ENCODE results near the gene METTL25.

Gene METTL25

GRCh38 chr12:82474798-82475184 is 116.5 kb downstream of the METTL25 start:
- no peaks in the 10 kb centered on the region for H3K9me3 ChIP-seq (ENCODE audit: control insufficient read depth, low read length)
- no peak overlapping the region for H3K18ac ChIP-seq (ENCODE audit: low read depth in 1 of 2, low read length in 2 of 2)
- no peaks in the 10 kb centered on the region for H3K27me3 ChIP-seq (ENCODE audit: control insufficient read depth in 1 of 2, insufficient read depth in 1 of 2, low read length in 2 of 2)
- no peak overlapping the region for H2BK5ac ChIP-seq (ENCODE audit: low read depth, low read length, poor library complexity, severe bottlenecking)
- H3K4ac ChIP-seq (ENCODE audit: low read depth in 1 of 2, low read length in 2 of 2) = no peak overlapping the region
- no peak overlapping the region for H2AK5ac ChIP-seq (ENCODE audit: low read length, severe bottlenecking)
- no peak overlapping the region for H3K4me2 ChIP-seq (ENCODE audit: low read length, poor library complexity, severe bottlenecking)
- no peaks in the 10 kb centered on the region for H3K4me1 ChIP-seq (ENCODE audit: control insufficient read depth, insufficient read depth, low read depth, low read length)
- WGBS = 57% methylated on average over 2 of the region's 2 CpGs
- no peak overlapping the region for H3K23ac ChIP-seq (ENCODE audit: low read length in 2 of 2)
- no peak for DNase-seq
- H4K91ac ChIP-seq (ENCODE audit: low read length) = no peak overlapping the region
- H3K79me1 ChIP-seq (replicated peaks; ENCODE audit: low read length, poor library complexity, severe bottlenecking) = no peaks in the 10 kb centered on the region
- H3K14ac ChIP-seq (ENCODE audit: low read length in 2 of 2) = no peak overlapping the region
- H3K4me3 ChIP-seq (ENCODE audit: insufficient read depth in 1 of 2, low read depth in 1 of 2, low read length in 2 of 2) = no peak overlapping the region
- no peak overlapping the region for H3K27ac ChIP-seq (ENCODE audit: low read length, poor library complexity, severe bottlenecking)
- H2BK12ac ChIP-seq (ENCODE audit: low read length in 2 of 2) = no peak overlapping the region
- no peak overlapping the region for H4K8ac ChIP-seq (ENCODE audit: low read length)
- H2BK120ac ChIP-seq (ENCODE audit: low read depth, low read length) = no peak overlapping the region
- H2AFZ ChIP-seq (ENCODE audit: low read depth, low read length) = no peak overlapping the region
- peaks cover 0 to 6% of the 10 kb centered on the region in 2 experiments for H3K36me3 ChIP-seq (ENCODE audit: control insufficient read depth in 1 of 2, insufficient read depth in 2 of 2, low read depth in 1 of 2, low read length in 2 of 2)
- no peak overlapping the region for H3K9ac ChIP-seq (ENCODE audit: low read length)
- H2BK15ac ChIP-seq (ENCODE audit: low read depth, poor library complexity, severe bottlenecking) = no peak overlapping the region

GRCh38 chr12:82475211-82475610 is 116.9 kb downstream of the METTL25 start:
- no peak overlapping the region for H2BK5ac ChIP-seq (ENCODE audit: low read depth, low read length, poor library complexity, severe bottlenecking)
- H3K4me1 ChIP-seq (ENCODE audit: control insufficient read depth, insufficient read depth, low read depth, low read length) = no peaks in the 10 kb centered on the region
- WGBS = 100% methylated on average over 1 of the region's 1 CpG
- no peak overlapping the region for H2AK5ac ChIP-seq (ENCODE audit: low read length, severe bottlenecking)
- no peak overlapping the region for H4K91ac ChIP-seq (ENCODE audit: low read length)
- peaks cover 0 to 6% of the 10 kb centered on the region in 2 experiments for H3K36me3 ChIP-seq (ENCODE audit: control insufficient read depth in 1 of 2, insufficient read depth in 2 of 2, low read depth in 1 of 2, low read length in 2 of 2)
- no peak overlapping the region for H2BK15ac ChIP-seq (ENCODE audit: low read depth, poor library complexity, severe bottlenecking)
- no peaks in the 10 kb centered on the region for H3K9me3 ChIP-seq (ENCODE audit: control insufficient read depth, low read length)
- no peak overlapping the region for H3K4me2 ChIP-seq (ENCODE audit: low read length, poor library complexity, severe bottlenecking)
- no peak overlapping the region for H3K4me3 ChIP-seq (ENCODE audit: insufficient read depth in 1 of 2, low read depth in 1 of 2, low read length in 2 of 2)
- no peak overlapping the region for H2BK12ac ChIP-seq (ENCODE audit: low read length in 2 of 2)
- no peak overlapping the region for H3K14ac ChIP-seq (ENCODE audit: low read length in 2 of 2)
- no peaks in the 10 kb centered on the region for H3K27me3 ChIP-seq (ENCODE audit: control insufficient read depth in 1 of 2, insufficient read depth in 1 of 2, low read length in 2 of 2)
- no peak overlapping the region for H3K18ac ChIP-seq (ENCODE audit: low read depth in 1 of 2, low read length in 2 of 2)
- no peak for DNase-seq
- H2AFZ ChIP-seq (ENCODE audit: low read depth, low read length) = no peak overlapping the region
- H3K79me1 ChIP-seq (replicated peaks; ENCODE audit: low read length, poor library complexity, severe bottlenecking) = no peaks in the 10 kb centered on the region
- no peak overlapping the region for H3K4ac ChIP-seq (ENCODE audit: low read depth in 1 of 2, low read length in 2 of 2)
- H3K23ac ChIP-seq (ENCODE audit: low read length in 2 of 2) = no peak overlapping the region
- no peak overlapping the region for H4K8ac ChIP-seq (ENCODE audit: low read length)
- H3K9ac ChIP-seq (ENCODE audit: low read length) = no peak overlapping the region
- no peak overlapping the region for H2BK120ac ChIP-seq (ENCODE audit: low read depth, low read length)
- no peak overlapping the region for H3K27ac ChIP-seq (ENCODE audit: low read length, poor library complexity, severe bottlenecking)

- H2AK5ac ChIP-seq (ENCODE audit: low read length, severe bottlenecking) = no peak overlapping the region
- no peak overlapping the region for H2BK12ac ChIP-seq (ENCODE audit: low read length in 2 of 2)
- no peak overlapping the region for H3K4ac ChIP-seq (ENCODE audit: low read depth in 1 of 2, low read length in 2 of 2)
- whole genome bisulfite sequencing = 97% methylated on average over 4 of the region's 4 CpGs
- H2BK120ac ChIP-seq (ENCODE audit: low read depth, low read length) = no peak overlapping the region
- no peak overlapping the region for H4K91ac ChIP-seq (ENCODE audit: low read length)
- no peak for DNase-seq
- H2BK15ac ChIP-seq (ENCODE audit: low read depth, poor library complexity, severe bottlenecking) = no peak overlapping the region
- H3K36me3 ChIP-seq (ENCODE audit: control insufficient read depth in 1 of 2, insufficient read depth in 2 of 2, low read depth in 1 of 2, low read length in 2 of 2) = peaks cover 0 to 6% of the 10 kb centered on the region in 2 experiments
- no peak overlapping the region for H3K4me2 ChIP-seq (ENCODE audit: low read length, poor library complexity, severe bottlenecking)
- no peak overlapping the region for H3K4me3 ChIP-seq (ENCODE audit: insufficient read depth in 1 of 2, low read depth in 1 of 2, low read length in 2 of 2)
- H3K79me1 ChIP-seq (replicated peaks; ENCODE audit: low read length, poor library complexity, severe bottlenecking) = no peaks in the 10 kb centered on the region
- H2BK5ac ChIP-seq (ENCODE audit: low read depth, low read length, poor library complexity, severe bottlenecking) = no peak overlapping the region
- H4K8ac ChIP-seq (ENCODE audit: low read length) = no peak overlapping the region
- H3K9me3 ChIP-seq (ENCODE audit: control insufficient read depth, low read length) = no peaks in the 10 kb centered on the region
- H3K18ac ChIP-seq (ENCODE audit: low read depth in 1 of 2, low read length in 2 of 2) = no peak overlapping the region
- H3K27ac ChIP-seq (ENCODE audit: low read length, poor library complexity, severe bottlenecking) = no peak overlapping the region
- no peaks in the 10 kb centered on the region for H3K27me3 ChIP-seq (ENCODE audit: control insufficient read depth in 1 of 2, insufficient read depth in 1 of 2, low read length in 2 of 2)
- H3K9ac ChIP-seq (ENCODE audit: low read length) = no peak overlapping the region
- no peak overlapping the region for H3K23ac ChIP-seq (ENCODE audit: low read length in 2 of 2)
- no peak overlapping the region for H2AFZ ChIP-seq (ENCODE audit: low read depth, low read length)
- H3K14ac ChIP-seq (ENCODE audit: low read length in 2 of 2) = no peak overlapping the region
- no peaks in the 10 kb centered on the region for H3K4me1 ChIP-seq (ENCODE audit: control insufficient read depth, insufficient read depth, low read depth, low read length)
Observed at GRCh38 chr12:82476511-82476910, 118.2 kb downstream of the METTL25 start.

GRCh38 chr12:82479511-82479910 is 121.2 kb downstream of the METTL25 start:
- no peak overlapping the region for H3K4me3 ChIP-seq (ENCODE audit: insufficient read depth in 1 of 2, low read depth in 1 of 2, low read length in 2 of 2)
- H2BK15ac ChIP-seq (ENCODE audit: low read depth, poor library complexity, severe bottlenecking) = no peak overlapping the region
- no peak overlapping the region for H3K18ac ChIP-seq (ENCODE audit: low read depth in 1 of 2, low read length in 2 of 2)
- H3K27ac ChIP-seq (ENCODE audit: low read length, poor library complexity, severe bottlenecking) = no peak overlapping the region
- no peak overlapping the region for H3K23ac ChIP-seq (ENCODE audit: low read length in 2 of 2)
- H4K8ac ChIP-seq (ENCODE audit: low read length) = no peak overlapping the region
- H2BK120ac ChIP-seq (ENCODE audit: low read depth, low read length) = no peak overlapping the region
- no peak overlapping the region for H3K9ac ChIP-seq (ENCODE audit: low read length)
- H3K4me2 ChIP-seq (ENCODE audit: low read length, poor library complexity, severe bottlenecking) = no peak overlapping the region
- H4K91ac ChIP-seq (ENCODE audit: low read length) = no peak overlapping the region
- H3K36me3 ChIP-seq (ENCODE audit: control insufficient read depth in 1 of 2, insufficient read depth in 2 of 2, low read depth in 1 of 2, low read length in 2 of 2) = no peaks in the 10 kb centered on the region
- H3K27me3 ChIP-seq (ENCODE audit: control insufficient read depth in 1 of 2, insufficient read depth in 1 of 2, low read length in 2 of 2) = no peaks in the 10 kb centered on the region
- H3K79me1 ChIP-seq (replicated peaks; ENCODE audit: low read length, poor library complexity, severe bottlenecking) = no peaks in the 10 kb centered on the region
- H2AFZ ChIP-seq (ENCODE audit: low read depth, low read length) = no peak overlapping the region
- WGBS = no CpG with 5 or more reads among the region's 1 CpG
- no peaks in the 10 kb centered on the region for H3K4me1 ChIP-seq (ENCODE audit: control insufficient read depth, insufficient read depth, low read depth, low read length)
- no peak overlapping the region for H2BK5ac ChIP-seq (ENCODE audit: low read depth, low read length, poor library complexity, severe bottlenecking)
- H2AK5ac ChIP-seq (ENCODE audit: low read length, severe bottlenecking) = no peak overlapping the region
- no peaks in the 10 kb centered on the region for H3K9me3 ChIP-seq (ENCODE audit: control insufficient read depth, low read length)
- peak; percentile 17 for DNase-seq
- no peak overlapping the region for H3K4ac ChIP-seq (ENCODE audit: low read depth in 1 of 2, low read length in 2 of 2)
- no peak overlapping the region for H2BK12ac ChIP-seq (ENCODE audit: low read length in 2 of 2)
- H3K14ac ChIP-seq (ENCODE audit: low read length in 2 of 2) = no peak overlapping the region
